ENCODE measurements around the gene TTLL11. TPM values are rescaled to one million over a fixed set of nuclear protein-coding genes. Genes with fewer than 3 reads are reported as not detected.

The TTLL11 gene
- total and polyA plus RNA-seq, 4 donors, result 1.4 to 4.5 (median 3.6) TPM

GRCh38 chr9:122134822-122135528 lies 41.9 kb upstream of the TTLL11 start:
- DNase-seq (ENCODE audit: low spot score), result no peak
- no peaks in the 10 kb centered on the region for H3K4me1 ChIP-seq (ENCODE audit: control insufficient read depth in 4 of 4, insufficient read depth in 4 of 4, low read length in 3 of 4)

More at GRCh38 chr9:122134822-122135528, 41.9 kb upstream of the TTLL11 start:
- TF ChIP-seq MAX (IDR thresholded peaks at IDR 0.05) (no peak), YY1 (IDR thresholded peaks at IDR 0.05) (no peak), GABPA (IDR thresholded peaks at IDR 0.05 in 1 of 2, conservative IDR thresholded peaks at IDR 0.05 in 1 of 2) (no peak), CTCF (IDR thresholded peaks at IDR 0.05; ENCODE audit: low read depth, low read length, missing input control) (no peak), ZBTB33 (IDR thresholded peaks at IDR 0.05) (no peak), REST (IDR thresholded peaks at IDR 0.05) (no peak), FOXA1 (IDR thresholded peaks at IDR 0.05) (no peak), FOXA2 (IDR thresholded peaks at IDR 0.05) (no peak)
- H3K36me3 ChIP-seq (ENCODE audit: control insufficient read depth in 4 of 4, insufficient read depth in 3 of 4, low read depth in 1 of 4, low read length in 3 of 4), result no peaks in the 10 kb centered on the region
- WGBS, result 59% methylated on average over 12 of the region's 12 CpGs
- H3K27ac ChIP-seq (ENCODE audit: low read depth in 1 of 2, low read length in 2 of 2), result no peak overlapping the region
- H3K4me3 ChIP-seq (ENCODE audit: low read depth in 1 of 3, low read length in 3 of 3), result no peak overlapping the region
- H3K9ac ChIP-seq (ENCODE audit: low read depth in 1 of 2, low read length in 2 of 2), result no peak overlapping the region
- H3K27me3 ChIP-seq (ENCODE audit: control insufficient read depth in 4 of 4, insufficient read depth in 4 of 4, low read length in 3 of 4), result no peaks in the 10 kb centered on the region
- no peaks in the 10 kb centered on the region for H3K9me3 ChIP-seq (ENCODE audit: control insufficient read depth in 4 of 4, low read length in 3 of 4)
